ENCODE measurements around the gene LRRC4C.

DNA sequence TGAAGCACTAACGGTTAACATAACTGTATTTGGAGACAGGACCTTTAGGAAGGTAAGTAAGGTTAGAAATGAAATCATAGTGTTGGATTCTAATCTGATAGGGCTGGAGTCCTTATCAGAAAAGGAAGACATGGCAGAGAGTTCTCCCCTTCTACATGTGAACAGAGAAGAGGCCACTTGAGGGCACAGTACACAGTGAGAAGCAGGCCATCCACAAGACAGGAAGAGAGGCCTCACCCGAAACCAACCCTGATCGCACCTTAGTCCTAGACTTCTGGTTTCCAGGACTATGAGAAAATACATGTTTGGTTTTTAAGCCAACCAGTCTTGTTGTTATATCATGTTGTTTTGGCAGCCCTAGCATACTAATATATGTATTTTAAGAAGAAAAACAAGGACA lies 170.0 kb downstream of the LRRC4C start:
- TF ChIP-seq POLR2AphosphoS5 (IDR thresholded peaks at IDR 0.05; ENCODE audit: low read depth, low read length) (no peak), TCF7L2 (IDR thresholded peaks at IDR 0.05; ENCODE audit: low read depth, low read length) (no peak)
- TF ChIP-seq, protein P1, sequence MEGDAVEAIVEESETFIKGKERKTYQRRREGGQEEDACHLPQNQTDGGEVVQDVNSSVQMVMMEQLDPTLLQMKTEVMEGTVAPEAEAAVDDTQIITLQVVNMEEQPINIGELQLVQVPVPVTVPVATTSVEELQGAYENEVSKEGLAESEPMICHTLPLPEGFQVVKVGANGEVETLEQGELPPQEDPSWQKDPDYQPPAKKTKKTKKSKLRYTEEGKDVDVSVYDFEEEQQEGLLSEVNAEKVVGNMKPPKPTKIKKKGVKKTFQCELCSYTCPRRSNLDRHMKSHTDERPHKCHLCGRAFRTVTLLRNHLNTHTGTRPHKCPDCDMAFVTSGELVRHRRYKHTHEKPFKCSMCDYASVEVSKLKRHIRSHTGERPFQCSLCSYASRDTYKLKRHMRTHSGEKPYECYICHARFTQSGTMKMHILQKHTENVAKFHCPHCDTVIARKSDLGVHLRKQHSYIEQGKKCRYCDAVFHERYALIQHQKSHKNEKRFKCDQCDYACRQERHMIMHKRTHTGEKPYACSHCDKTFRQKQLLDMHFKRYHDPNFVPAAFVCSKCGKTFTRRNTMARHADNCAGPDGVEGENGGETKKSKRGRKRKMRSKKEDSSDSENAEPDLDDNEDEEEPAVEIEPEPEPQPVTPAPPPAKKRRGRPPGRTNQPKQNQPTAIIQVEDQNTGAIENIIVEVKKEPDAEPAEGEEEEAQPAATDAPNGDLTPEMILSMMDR (IDR thresholded peaks at IDR 0.05) = no peak

Measured in Panc1 (cell line).